WTC11 (cell line): ENCODE measurements around the gene RPS8. TPM values are rescaled to one million over a fixed set of nuclear protein-coding genes. Genes with fewer than 3 reads are reported as not detected.

Experiments
- ATAC-seq: fragments of 200-7000 bp; cut with Tn5 transposase; 2 replicates; pipeline ENCODE4 v1.10.0; 2021; ENCODE audit warnings: mild to moderate bottlenecking, moderate library complexity
- CTCF ChIA-PET: fragments of 300-600 bp; sonication (Branson Sonifier 250); formaldehyde crosslinking; loops from one replicate; lab custom pipeline; 2021; ENCODE audit warnings: antibody characterized with exemption; lab: Charles Lee
- POLR2A ChIA-PET: fragments of 350-600 bp; sonication (Branson Sonifier 250); formaldehyde crosslinking; loops from one replicate; lab custom pipeline; 2021; ENCODE audit warnings: antibody characterized with exemption; lab: Charles Lee
- DNase-seq: peaks from one replicate; pipeline ENCODE4 v3.0.0; 2021; ENCODE audit warnings: low spot score
- H3K27ac Mint-ChIP-seq: 2 replicates; pipeline ENCODE4 v1.8.0; 2021; ENCODE audit warnings: mixed read lengths
- H3K27me3 Mint-ChIP-seq: 2 replicates; pipeline ENCODE4 v1.8.0; 2021; ENCODE audit warnings: low read depth, mild to moderate bottlenecking, moderate library complexity, mixed read lengths
- H3K36me3 Mint-ChIP-seq: 2 replicates; pipeline ENCODE4 v1.8.0; 2021; ENCODE audit warnings: mixed read lengths
- H3K4me1 Mint-ChIP-seq: 2 replicates; pipeline ENCODE4 v1.8.0; 2022; ENCODE audit warnings: mixed read lengths
- H3K4me3 Mint-ChIP-seq: 2 replicates; pipeline ENCODE4 v1.8.0; 2021; ENCODE audit warnings: mild to moderate bottlenecking, moderate library complexity, mixed read lengths
- H3K9me3 Mint-ChIP-seq: 2 replicates; pipeline ENCODE4 v1.8.0; 2021; ENCODE audit warnings: mixed read lengths
- CBFB ChIP-seq: sonication (generic); formaldehyde crosslinking; IDR thresholded peaks from 2 replicates; pipeline ENCODE4 v1.8.1; 2022; ENCODE audit warnings: mild to moderate bottlenecking, low read depth, missing genetic modification reagents
- CREB1 ChIP-seq: sonication (generic); formaldehyde crosslinking; IDR thresholded peaks from 2 replicates; pipeline ENCODE4 v1.8.0; 2023; ENCODE audit warnings: mild to moderate bottlenecking, missing genetic modification reagents
- CREM ChIP-seq: sonication (generic); formaldehyde crosslinking; IDR thresholded peaks from 2 replicates; pipeline ENCODE4 v1.8.1; 2022; ENCODE audit warnings: mild to moderate bottlenecking, missing genetic modification reagents, moderate library complexity
- ELF4 ChIP-seq: sonication (generic); formaldehyde crosslinking; IDR thresholded peaks from 2 replicates; pipeline ENCODE4 v1.8.1; 2022; ENCODE audit warnings: low read depth, mild to moderate bottlenecking, moderate library complexity, missing genetic modification reagents
- GTF2I ChIP-seq: fragments of 250-450 bp; sonication (Bioruptor Pico); conservative IDR thresholded peaks from 2 replicates; pipeline ENCODE4 v1.4.0; 2021; ENCODE audit warnings: mild to moderate bottlenecking
- JUN ChIP-seq: sonication (generic); formaldehyde crosslinking; IDR thresholded peaks from 2 replicates; pipeline ENCODE4 v1.8.0; 2023; ENCODE audit warnings: mild to moderate bottlenecking, missing genetic modification reagents
- KAT7 ChIP-seq: sonication (generic); formaldehyde crosslinking; IDR thresholded peaks from 2 replicates; pipeline ENCODE4 v1.8.1; 2023; ENCODE audit warnings: missing genetic modification reagents, mild to moderate bottlenecking, borderline replicate concordance
- MXD4 ChIP-seq: fragments of 250-450 bp; sonication (Bioruptor Pico); IDR thresholded peaks from 2 replicates; pipeline ENCODE4 v1.8.0; 2021; ENCODE audit warnings: mild to moderate bottlenecking, moderate library complexity, borderline replicate concordance
- MYBL2 ChIP-seq: sonication (generic); formaldehyde crosslinking; IDR thresholded peaks from 2 replicates; pipeline ENCODE4 v1.8.1; 2023; ENCODE audit warnings: mild to moderate bottlenecking, moderate library complexity, missing genetic modification reagents
- NFYB ChIP-seq: sonication (generic); formaldehyde crosslinking; conservative IDR thresholded peaks from 2 replicates; pipeline ENCODE4 v1.8.0; 2022; ENCODE audit warnings: low read depth, missing genetic modification reagents
- NR1H2 ChIP-seq: sonication (generic); formaldehyde crosslinking; IDR thresholded peaks from 2 replicates; pipeline ENCODE4 v1.9.0; 2021; ENCODE audit warnings: mild to moderate bottlenecking, moderate library complexity, missing genetic modification reagents
- RELA ChIP-seq: sonication (generic); formaldehyde crosslinking; IDR thresholded peaks from 2 replicates; pipeline ENCODE4 v1.8.1; 2022; ENCODE audit warnings: missing genetic modification reagents, mild to moderate bottlenecking, borderline replicate concordance
- RORB ChIP-seq: fragments of 250-450 bp; sonication (Bioruptor Pico); IDR thresholded peaks from 2 replicates; pipeline ENCODE4 v1.9.0; 2021; ENCODE audit warnings: mild to moderate bottlenecking
- SP1 ChIP-seq: sonication (generic); formaldehyde crosslinking; conservative IDR thresholded peaks from 2 replicates; pipeline ENCODE4 v1.8.1; 2022; ENCODE audit warnings: missing genetic modification reagents
- ZNF138 ChIP-seq: sonication (generic); formaldehyde crosslinking; conservative IDR thresholded peaks from 2 replicates; pipeline ENCODE4 v1.8.1; 2022; ENCODE audit warnings: mild to moderate bottlenecking, moderate library complexity, missing genetic modification reagents
- ZNF232 ChIP-seq: sonication (generic); formaldehyde crosslinking; IDR thresholded peaks from 2 replicates; pipeline ENCODE4 v1.8.0; 2022; ENCODE audit warnings: mild to moderate bottlenecking, missing genetic modification reagents
- ZNF317 ChIP-seq: sonication (generic); formaldehyde crosslinking; IDR thresholded peaks from 2 replicates; pipeline ENCODE4 v1.8.1; 2023; ENCODE audit warnings: low read depth, mild to moderate bottlenecking, moderate library complexity, missing genetic modification reagents, borderline replicate concordance
- total RNA-seq: library from RNA; stranded (reverse); gene quantifications from 3 replicates; pipeline ENCODE4 v1.2.3, GENCODE V29; 2021
- TF ChIP-seq, protein P1 (sequence below): sonication (generic); formaldehyde crosslinking; IDR thresholded peaks from 2 replicates; pipeline ENCODE4 v1.8.0; 2022; ENCODE audit warnings: mild to moderate bottlenecking, missing genetic modification reagents
- TF ChIP-seq, protein P2 (sequence below): sonication (generic); formaldehyde crosslinking; conservative IDR thresholded peaks from 2 replicates; pipeline ENCODE4 v1.8.1; 2023; ENCODE audit warnings: mild to moderate bottlenecking, low read depth, missing genetic modification reagents, moderate library complexity
- TF ChIP-seq, protein P3 (sequence below): sonication (generic); formaldehyde crosslinking; IDR thresholded peaks from 2 replicates; pipeline ENCODE4 v1.8.1; 2023; ENCODE audit warnings: mild to moderate bottlenecking, missing genetic modification reagents, moderate library complexity
- TF ChIP-seq, protein P4 (sequence below): sonication (generic); formaldehyde crosslinking; IDR thresholded peaks from 2 replicates; pipeline ENCODE4 v1.8.1; 2023; ENCODE audit warnings: mild to moderate bottlenecking, missing genetic modification reagents, moderate library complexity
- TF ChIP-seq, protein P5 (sequence below): sonication (generic); formaldehyde crosslinking; IDR thresholded peaks from 2 replicates; pipeline ENCODE4 v1.8.1; 2023; ENCODE audit warnings: mild to moderate bottlenecking, missing genetic modification reagents
- TF ChIP-seq, protein P6 (sequence below): sonication (generic); formaldehyde crosslinking; IDR thresholded peaks from 2 replicates; pipeline ENCODE4 v1.8.1; 2023; ENCODE audit warnings: mild to moderate bottlenecking, missing genetic modification reagents
- TF ChIP-seq, protein P7 (sequence below): sonication (generic); formaldehyde crosslinking; IDR thresholded peaks from 2 replicates; pipeline ENCODE4 v1.8.0; 2022; ENCODE audit warnings: mild to moderate bottlenecking, missing genetic modification reagents
- TF ChIP-seq, protein P8 (sequence below): fragments of 200-600 bp; IDR thresholded peaks from 2 replicates; pipeline ENCODE4 v1.8.0; 2022; ENCODE audit warnings: antibody characterized with exemption

Gene RPS8
- total RNA-seq, 1 experiment from 2014 or later, result 2,343 TPM

DNA sequence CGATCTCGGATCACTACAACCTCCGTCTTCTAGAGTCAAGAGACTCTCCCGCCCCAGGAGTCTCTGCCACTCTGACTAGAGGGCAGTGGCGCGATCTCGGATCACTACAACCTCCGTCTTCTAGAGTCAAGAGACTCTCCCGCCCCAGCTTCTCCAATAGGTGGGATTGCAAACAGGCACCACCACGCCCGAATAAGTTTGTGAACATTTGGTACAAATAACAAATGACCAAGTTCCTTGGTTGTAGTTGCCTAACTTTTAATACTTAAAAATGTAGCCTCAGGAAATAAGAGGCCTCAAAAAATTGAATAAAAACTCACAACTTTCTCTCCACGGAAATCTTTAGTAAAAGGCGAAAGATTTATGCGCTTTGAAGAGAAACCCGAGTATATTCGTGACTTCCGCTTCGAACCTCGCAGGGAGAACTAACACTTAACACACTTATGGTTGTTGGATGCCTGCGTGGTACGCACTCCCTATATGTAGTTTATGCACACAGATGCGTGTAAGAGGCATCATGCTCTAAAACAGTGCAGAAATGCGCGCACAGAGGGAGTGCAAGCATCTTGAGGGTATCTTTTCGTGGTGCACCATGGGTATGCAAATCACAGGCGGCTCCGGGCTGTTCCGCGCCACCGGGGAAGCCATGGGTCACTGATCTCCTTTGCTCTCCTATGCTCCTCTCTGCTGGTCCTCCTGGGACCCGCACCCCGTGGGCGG, 44.4 kb downstream of the RPS8 start:
- peak; percentile 83 for DNase-seq
- H3K27me3 Mint-ChIP-seq, result no peaks in the 10 kb centered on the region
- ChIA-PET POLR2A (interaction anchor here (0.5 to 3.2 kb wide), 14 partner anchors 10 to 296 kb away, joined by 3 to 22 read pairs (median 5); partner anchors contain the start of genes BEST4, BTBD19, PLK3 and PTCH2), CTCF (interaction anchor here (0.6 to 2.7 kb wide), 10 partner anchors 11 to 490 kb away, joined by 3 to 10 read pairs (median 4); partner anchors contain the start of genes BTBD19, HECTD3, PLK3 and RNU5D-1)
- H3K4me3 Mint-ChIP-seq, result peak overlapping the region; percentile 81
- H3K36me3 Mint-ChIP-seq, result no peaks in the 10 kb centered on the region
- H3K9me3 Mint-ChIP-seq, result no peaks in the 10 kb centered on the region
- peaks cover 24% of the 10 kb centered on the region for H3K4me1 Mint-ChIP-seq
- peak overlapping the region; percentile 100 for H3K27ac Mint-ChIP-seq
- ATAC-seq, result peak; percentile 93
- TF ChIP-seq, protein P1, sequence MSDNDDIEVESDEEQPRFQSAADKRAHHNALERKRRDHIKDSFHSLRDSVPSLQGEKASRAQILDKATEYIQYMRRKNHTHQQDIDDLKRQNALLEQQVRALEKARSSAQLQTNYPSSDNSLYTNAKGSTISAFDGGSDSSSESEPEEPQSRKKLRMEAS (CRISPR knock-in tag), result peak; percentile 66; the same call in 1 of the 2 replicates
- no peak for TF ChIP-seq NR1H2
- no peak for TF ChIP-seq ZNF138 (CRISPR knock-in tag)
- peak; percentile 77; the same call in 1 of the 2 replicates for TF ChIP-seq JUN
- TF ChIP-seq, protein P2, sequence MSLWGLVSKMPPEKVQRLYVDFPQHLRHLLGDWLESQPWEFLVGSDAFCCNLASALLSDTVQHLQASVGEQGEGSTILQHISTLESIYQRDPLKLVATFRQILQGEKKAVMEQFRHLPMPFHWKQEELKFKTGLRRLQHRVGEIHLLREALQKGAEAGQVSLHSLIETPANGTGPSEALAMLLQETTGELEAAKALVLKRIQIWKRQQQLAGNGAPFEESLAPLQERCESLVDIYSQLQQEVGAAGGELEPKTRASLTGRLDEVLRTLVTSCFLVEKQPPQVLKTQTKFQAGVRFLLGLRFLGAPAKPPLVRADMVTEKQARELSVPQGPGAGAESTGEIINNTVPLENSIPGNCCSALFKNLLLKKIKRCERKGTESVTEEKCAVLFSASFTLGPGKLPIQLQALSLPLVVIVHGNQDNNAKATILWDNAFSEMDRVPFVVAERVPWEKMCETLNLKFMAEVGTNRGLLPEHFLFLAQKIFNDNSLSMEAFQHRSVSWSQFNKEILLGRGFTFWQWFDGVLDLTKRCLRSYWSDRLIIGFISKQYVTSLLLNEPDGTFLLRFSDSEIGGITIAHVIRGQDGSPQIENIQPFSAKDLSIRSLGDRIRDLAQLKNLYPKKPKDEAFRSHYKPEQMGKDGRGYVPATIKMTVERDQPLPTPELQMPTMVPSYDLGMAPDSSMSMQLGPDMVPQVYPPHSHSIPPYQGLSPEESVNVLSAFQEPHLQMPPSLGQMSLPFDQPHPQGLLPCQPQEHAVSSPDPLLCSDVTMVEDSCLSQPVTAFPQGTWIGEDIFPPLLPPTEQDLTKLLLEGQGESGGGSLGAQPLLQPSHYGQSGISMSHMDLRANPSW (CRISPR knock-in tag), result no peak
- TF ChIP-seq CREM, result peak; percentile 77; the same call in 1 of the 2 replicates
- TF ChIP-seq ZNF317 (CRISPR knock-in tag), result 0 out of 2 replicates have a peak, but pooled peaks have one; percentile 31
- TF ChIP-seq, protein P3, sequence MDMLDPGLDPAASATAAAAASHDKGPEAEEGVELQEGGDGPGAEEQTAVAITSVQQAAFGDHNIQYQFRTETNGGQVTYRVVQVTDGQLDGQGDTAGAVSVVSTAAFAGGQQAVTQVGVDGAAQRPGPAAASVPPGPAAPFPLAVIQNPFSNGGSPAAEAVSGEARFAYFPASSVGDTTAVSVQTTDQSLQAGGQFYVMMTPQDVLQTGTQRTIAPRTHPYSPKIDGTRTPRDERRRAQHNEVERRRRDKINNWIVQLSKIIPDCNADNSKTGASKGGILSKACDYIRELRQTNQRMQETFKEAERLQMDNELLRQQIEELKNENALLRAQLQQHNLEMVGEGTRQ (CRISPR knock-in tag), result no peak; the same call in 1 of the 2 replicates
- TF ChIP-seq SP1, result peak; percentile 83
- no peak for TF ChIP-seq RELA (CRISPR knock-in tag)
- TF ChIP-seq GTF2I (CRISPR knock-in tag), result no peak
- no peak for TF ChIP-seq MXD4
- TF ChIP-seq ELF4, result no peak
- TF ChIP-seq, protein P4, sequence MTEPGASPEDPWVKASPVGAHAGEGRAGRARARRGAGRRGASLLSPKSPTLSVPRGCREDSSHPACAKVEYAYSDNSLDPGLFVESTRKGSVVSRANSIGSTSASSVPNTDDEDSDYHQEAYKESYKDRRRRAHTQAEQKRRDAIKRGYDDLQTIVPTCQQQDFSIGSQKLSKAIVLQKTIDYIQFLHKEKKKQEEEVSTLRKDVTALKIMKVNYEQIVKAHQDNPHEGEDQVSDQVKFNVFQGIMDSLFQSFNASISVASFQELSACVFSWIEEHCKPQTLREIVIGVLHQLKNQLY, result peak; percentile 94
- TF ChIP-seq CBFB (CRISPR knock-in tag), result no peak
- TF ChIP-seq KAT7, result no peak
- peak; percentile 64; the same call in 1 of the 2 replicates for TF ChIP-seq RORB (CRISPR knock-in tag)
- TF ChIP-seq ZNF232, result peak; percentile 86
- TF ChIP-seq, protein P5, sequence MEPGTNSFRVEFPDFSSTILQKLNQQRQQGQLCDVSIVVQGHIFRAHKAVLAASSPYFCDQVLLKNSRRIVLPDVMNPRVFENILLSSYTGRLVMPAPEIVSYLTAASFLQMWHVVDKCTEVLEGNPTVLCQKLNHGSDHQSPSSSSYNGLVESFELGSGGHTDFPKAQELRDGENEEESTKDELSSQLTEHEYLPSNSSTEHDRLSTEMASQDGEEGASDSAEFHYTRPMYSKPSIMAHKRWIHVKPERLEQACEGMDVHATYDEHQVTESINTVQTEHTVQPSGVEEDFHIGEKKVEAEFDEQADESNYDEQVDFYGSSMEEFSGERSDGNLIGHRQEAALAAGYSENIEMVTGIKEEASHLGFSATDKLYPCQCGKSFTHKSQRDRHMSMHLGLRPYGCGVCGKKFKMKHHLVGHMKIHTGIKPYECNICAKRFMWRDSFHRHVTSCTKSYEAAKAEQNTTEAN, result peak; percentile 50; the same call in 1 of the 2 replicates
- TF ChIP-seq CREB1 (CRISPR knock-in tag), result no peak
- TF ChIP-seq, protein P6, sequence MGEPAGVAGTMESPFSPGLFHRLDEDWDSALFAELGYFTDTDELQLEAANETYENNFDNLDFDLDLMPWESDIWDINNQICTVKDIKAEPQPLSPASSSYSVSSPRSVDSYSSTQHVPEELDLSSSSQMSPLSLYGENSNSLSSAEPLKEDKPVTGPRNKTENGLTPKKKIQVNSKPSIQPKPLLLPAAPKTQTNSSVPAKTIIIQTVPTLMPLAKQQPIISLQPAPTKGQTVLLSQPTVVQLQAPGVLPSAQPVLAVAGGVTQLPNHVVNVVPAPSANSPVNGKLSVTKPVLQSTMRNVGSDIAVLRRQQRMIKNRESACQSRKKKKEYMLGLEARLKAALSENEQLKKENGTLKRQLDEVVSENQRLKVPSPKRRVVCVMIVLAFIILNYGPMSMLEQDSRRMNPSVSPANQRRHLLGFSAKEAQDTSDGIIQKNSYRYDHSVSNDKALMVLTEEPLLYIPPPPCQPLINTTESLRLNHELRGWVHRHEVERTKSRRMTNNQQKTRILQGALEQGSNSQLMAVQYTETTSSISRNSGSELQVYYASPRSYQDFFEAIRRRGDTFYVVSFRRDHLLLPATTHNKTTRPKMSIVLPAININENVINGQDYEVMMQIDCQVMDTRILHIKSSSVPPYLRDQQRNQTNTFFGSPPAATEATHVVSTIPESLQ (CRISPR knock-in tag), result no peak
- peak; percentile 73; the same call in 1 of the 2 replicates for TF ChIP-seq MYBL2 (CRISPR knock-in tag)
- TF ChIP-seq, protein P7, sequence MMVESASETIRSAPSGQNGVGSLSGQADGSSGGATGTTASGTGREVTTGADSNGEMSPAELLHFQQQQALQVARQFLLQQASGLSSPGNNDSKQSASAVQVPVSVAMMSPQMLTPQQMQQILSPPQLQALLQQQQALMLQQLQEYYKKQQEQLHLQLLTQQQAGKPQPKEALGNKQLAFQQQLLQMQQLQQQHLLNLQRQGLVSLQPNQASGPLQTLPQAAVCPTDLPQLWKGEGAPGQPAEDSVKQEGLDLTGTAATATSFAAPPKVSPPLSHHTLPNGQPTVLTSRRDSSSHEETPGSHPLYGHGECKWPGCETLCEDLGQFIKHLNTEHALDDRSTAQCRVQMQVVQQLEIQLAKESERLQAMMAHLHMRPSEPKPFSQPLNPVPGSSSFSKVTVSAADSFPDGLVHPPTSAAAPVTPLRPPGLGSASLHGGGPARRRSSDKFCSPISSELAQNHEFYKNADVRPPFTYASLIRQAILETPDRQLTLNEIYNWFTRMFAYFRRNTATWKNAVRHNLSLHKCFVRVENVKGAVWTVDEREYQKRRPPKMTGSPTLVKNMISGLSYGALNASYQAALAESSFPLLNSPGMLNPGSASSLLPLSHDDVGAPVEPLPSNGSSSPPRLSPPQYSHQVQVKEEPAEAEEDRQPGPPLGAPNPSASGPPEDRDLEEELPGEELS (CRISPR knock-in tag), result no peak
- TF ChIP-seq NFYB (CRISPR knock-in tag), result 0 out of 2 replicates have a peak, but pooled peaks have one; percentile 28
- TF ChIP-seq, protein P8, sequence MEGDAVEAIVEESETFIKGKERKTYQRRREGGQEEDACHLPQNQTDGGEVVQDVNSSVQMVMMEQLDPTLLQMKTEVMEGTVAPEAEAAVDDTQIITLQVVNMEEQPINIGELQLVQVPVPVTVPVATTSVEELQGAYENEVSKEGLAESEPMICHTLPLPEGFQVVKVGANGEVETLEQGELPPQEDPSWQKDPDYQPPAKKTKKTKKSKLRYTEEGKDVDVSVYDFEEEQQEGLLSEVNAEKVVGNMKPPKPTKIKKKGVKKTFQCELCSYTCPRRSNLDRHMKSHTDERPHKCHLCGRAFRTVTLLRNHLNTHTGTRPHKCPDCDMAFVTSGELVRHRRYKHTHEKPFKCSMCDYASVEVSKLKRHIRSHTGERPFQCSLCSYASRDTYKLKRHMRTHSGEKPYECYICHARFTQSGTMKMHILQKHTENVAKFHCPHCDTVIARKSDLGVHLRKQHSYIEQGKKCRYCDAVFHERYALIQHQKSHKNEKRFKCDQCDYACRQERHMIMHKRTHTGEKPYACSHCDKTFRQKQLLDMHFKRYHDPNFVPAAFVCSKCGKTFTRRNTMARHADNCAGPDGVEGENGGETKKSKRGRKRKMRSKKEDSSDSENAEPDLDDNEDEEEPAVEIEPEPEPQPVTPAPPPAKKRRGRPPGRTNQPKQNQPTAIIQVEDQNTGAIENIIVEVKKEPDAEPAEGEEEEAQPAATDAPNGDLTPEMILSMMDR, result no peak
